Measurements from ENCODE around the gene WHRN.

Gene WHRN

GRCh38 chr9:114446672-114447450 is 58.4 kb downstream of the WHRN start:
- no peak for DNase-seq (ENCODE audit: low spot score)

- no peak for DNase-seq (ENCODE audit: low spot score)
Measured at GRCh38 chr9:114446036-114446435, 59.2 kb downstream of the WHRN start.

GRCh38 chr9:114445616-114446015 is 59.7 kb downstream of the WHRN start:
- no peak for DNase-seq (ENCODE audit: low spot score)

GRCh38 chr9:114442022-114442421 is 63.3 kb downstream of the WHRN start:
- DNase-seq (ENCODE audit: low spot score): no peak

- DNase-seq (ENCODE audit: low spot score): no peak
Measured at GRCh38 chr9:114437401-114437893, 67.8 kb downstream of the WHRN start.

- peak; percentile 46 for DNase-seq (ENCODE audit: low spot score)
Measured at GRCh38 chr9:114434878-114435311, 70.4 kb downstream of the WHRN start.

GRCh38 chr9:114433720-114434255 is 71.5 kb downstream of the WHRN start:
- no peak for DNase-seq (ENCODE audit: low spot score)

GRCh38 chr9:114433086-114433485 is 72.2 kb downstream of the WHRN start:
- DNase-seq (ENCODE audit: low spot score): no peak

- no peak for DNase-seq (ENCODE audit: low spot score)
Measured at GRCh38 chr9:114432323-114433067, 72.8 kb downstream of the WHRN start.

- no peak for DNase-seq (ENCODE audit: low spot score)
Measured at GRCh38 chr9:114431770-114432169, 73.5 kb downstream of the WHRN start.

- no peak for DNase-seq (ENCODE audit: low spot score)
Measured at GRCh38 chr9:114431003-114431402, 74.3 kb downstream of the WHRN start.

- DNase-seq (ENCODE audit: low spot score): no peak
Measured at GRCh38 chr9:114430457-114430856, 74.8 kb downstream of the WHRN start.

- DNase-seq (ENCODE audit: low spot score): no peak
Measured at GRCh38 chr9:114429488-114429887, 75.8 kb downstream of the WHRN start.

GRCh38 chr9:114428466-114428865 is 76.8 kb downstream of the WHRN start:
- no peak for DNase-seq (ENCODE audit: low spot score)

- DNase-seq (ENCODE audit: low spot score): no peak
Measured at GRCh38 chr9:114427644-114428043, 77.6 kb downstream of the WHRN start.

GRCh38 chr9:114426046-114426948 is 79.0 kb downstream of the WHRN start:
- no peak for DNase-seq (ENCODE audit: low spot score)

GRCh38 chr9:114425126-114425525 is 80.1 kb downstream of the WHRN start:
- DNase-seq (ENCODE audit: low spot score): no peak

GRCh38 chr9:114424126-114424525 is 81.1 kb downstream of the WHRN start:
- no peak for DNase-seq (ENCODE audit: low spot score)

- DNase-seq (ENCODE audit: low spot score): no peak
Measured at GRCh38 chr9:114423181-114423580, 82.1 kb downstream of the WHRN start.

- no peak for DNase-seq (ENCODE audit: low spot score)
Measured at GRCh38 chr9:114421147-114421546, 84.1 kb downstream of the WHRN start.

GRCh38 chr9:114419796-114420195 is 85.5 kb downstream of the WHRN start:
- no peak for DNase-seq (ENCODE audit: low spot score)

- DNase-seq (ENCODE audit: low spot score): no peak
Measured at GRCh38 chr9:114418053-114418452, 87.2 kb downstream of the WHRN start.

Data from HuH-7.5 (cell line).